Measurements from ENCODE around the gene NDUFS4. TPM values are rescaled to one million over a fixed set of nuclear protein-coding genes. Genes with fewer than 3 reads are reported as not detected.
"Not testable (repeated sequence)": the region's sequence is repeated elsewhere in the genome, so short reads cannot be mapped to it uniquely, and the experiment has no call there.

The NDUFS4 gene
- polyA plus RNA-seq (ENCODE audit: insufficient read depth in 1 of 5, insufficient read length in 5 of 5, low replicate concordance in 1 of 5), result 100 to 1,000 TPM in 4 of 5 donors, 10 to 100 TPM in 1; 96.9 to 120 (median 114) TPM
- long read RNA-seq, donor 1, transcript NDUFS4-201 (5 exons, 675 nt), result major isoform, 107 of 124 reads
- long read RNA-seq, donor 1, partial matches to known transcripts, result 15 of 124 reads
- long read RNA-seq, donor 1, other reads (novel, unspliced or antisense), result 0 of 124 reads
- long read RNA-seq, donor 2, transcript NDUFS4-201 (5 exons, 675 nt), result major isoform, 66 of 67 reads
- long read RNA-seq, donor 2, partial matches to known transcripts, result 0 of 67 reads
- long read RNA-seq, donor 2, other reads (novel, unspliced or antisense), result 0 of 67 reads
- long read RNA-seq, donor 3, transcript NDUFS4-201 (5 exons, 675 nt), result major isoform, 100 of 111 reads
- long read RNA-seq, donor 3, partial matches to known transcripts, result 7 of 111 reads
- long read RNA-seq, donor 3, other reads (novel, unspliced or antisense), result 0 of 111 reads
- long read RNA-seq, donor 4, transcript NDUFS4-201 (5 exons, 675 nt), result major isoform, 46 of 79 reads
- long read RNA-seq, donor 4, partial matches to known transcripts, result 26 of 79 reads
- long read RNA-seq, donor 4, other reads (novel, unspliced or antisense), result 0 of 79 reads
- long read RNA-seq, donor 5, transcript NDUFS4-201 (5 exons, 675 nt), result major isoform, 129 of 151 reads
- long read RNA-seq, donor 5, partial matches to known transcripts, result 20 of 151 reads
- long read RNA-seq, donor 5, other reads (novel, unspliced or antisense), result 0 of 151 reads
- long read RNA-seq, donor 6, transcript NDUFS4-203 (4 exons, 559 nt), result minor isoform, 5 of 114 reads
- long read RNA-seq, donor 6, transcript NDUFS4-201 (5 exons, 675 nt), result major isoform, 109 of 114 reads
- long read RNA-seq, donor 6, partial matches to known transcripts, result 0 of 114 reads
- long read RNA-seq, donor 6, other reads (novel, unspliced or antisense), result 0 of 114 reads
- long read RNA-seq, donor 7, transcript NDUFS4-201 (5 exons, 675 nt), result major isoform, 58 of 61 reads
- long read RNA-seq, donor 7, partial matches to known transcripts, result 0 of 61 reads
- long read RNA-seq, donor 7, other reads (novel, unspliced or antisense), result 0 of 61 reads
- long read RNA-seq, donor 8, transcript NDUFS4-201 (5 exons, 675 nt), result major isoform, 31 of 46 reads
- long read RNA-seq, donor 8, partial matches to known transcripts, result 13 of 46 reads
- long read RNA-seq, donor 8, other reads (novel, unspliced or antisense), result 0 of 46 reads

DNA sequence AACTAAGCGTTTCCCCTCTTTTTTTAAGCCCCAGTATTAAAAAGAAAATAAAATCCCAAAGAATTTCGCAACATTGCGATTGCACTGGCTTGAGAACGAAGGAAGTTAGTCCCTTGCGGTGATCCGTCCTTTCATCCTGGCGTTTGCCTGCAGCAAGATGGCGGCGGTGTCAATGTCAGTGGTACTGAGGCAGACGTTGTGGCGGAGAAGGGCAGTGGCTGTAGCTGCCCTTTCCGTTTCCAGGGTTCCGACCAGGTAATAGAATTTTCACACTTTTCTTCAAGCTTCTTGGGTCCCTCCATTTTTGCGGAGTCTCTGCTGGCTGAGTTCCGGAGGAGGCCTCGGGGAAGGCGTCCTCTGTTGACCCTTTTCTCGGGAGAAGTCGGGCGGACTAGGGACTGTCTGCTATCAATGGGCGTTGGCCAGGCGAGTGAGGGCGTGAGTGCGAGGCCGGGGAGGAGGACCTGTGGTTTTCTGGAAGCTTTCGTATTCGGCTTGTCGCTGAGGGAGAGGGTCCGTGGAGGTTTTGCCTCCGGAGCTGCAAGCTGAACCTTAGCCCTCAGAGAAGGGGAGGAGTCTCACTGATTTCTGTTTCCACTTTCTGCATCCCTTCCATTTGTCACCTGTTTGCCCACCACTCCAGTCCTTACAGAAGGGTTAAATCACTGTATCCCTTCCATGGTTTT lies at the start of gene NDUFS4:
Gene NDUFS4 (plus strand): TSS at position 134 of the 686 bp plus-strand sequence. CDS start 24 bp downstream, at position 158.
- DNase-seq, result peak; percentile 85

DNA sequence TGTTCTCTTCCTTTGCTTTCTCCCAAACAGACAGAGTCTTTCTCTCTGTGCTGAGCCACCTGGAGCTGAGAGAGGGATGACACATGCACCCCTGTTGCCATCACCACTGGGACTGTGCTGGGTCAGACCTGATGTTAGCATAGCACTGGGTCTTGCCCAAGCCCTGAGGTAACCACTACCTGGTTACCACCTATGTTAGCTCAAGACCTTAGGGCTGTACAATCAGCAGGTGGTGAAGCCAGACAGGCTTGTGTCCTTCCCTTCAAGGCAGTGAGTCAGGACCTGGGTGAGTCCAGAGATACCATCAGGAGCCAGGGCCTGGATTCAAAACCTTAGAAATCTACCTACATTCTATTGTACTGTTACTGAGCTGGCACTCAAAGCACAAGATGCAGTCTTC lies 47.9 kb upstream of the NDUFS4 start:
- DNase-seq, result no peak

- DNase-seq, result no peak
Observed at GRCh38 chr5:53515988-53516387, 44.5 kb upstream of the NDUFS4 start.

DNA sequence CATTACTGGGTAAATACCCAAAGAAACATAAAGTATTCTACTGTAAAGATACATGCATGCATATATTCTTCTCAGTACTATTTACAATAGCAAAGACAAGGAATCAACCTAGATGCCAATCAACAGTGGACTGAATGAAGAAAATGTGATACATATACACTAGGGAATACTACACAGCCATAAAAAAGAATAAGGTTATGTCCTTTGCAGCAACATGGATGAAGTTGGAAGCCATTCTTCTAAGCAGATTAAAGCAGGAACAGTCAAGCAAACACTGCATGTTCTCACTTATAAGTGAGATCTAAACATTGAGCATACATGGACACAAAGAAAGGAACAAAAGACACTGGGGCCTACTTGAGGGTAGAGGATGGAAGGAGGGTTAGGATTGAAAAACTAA lies 39.6 kb upstream of the NDUFS4 start:
- DNase-seq, result no peak

GRCh38 chr5:53537711-53538110 lies 22.7 kb upstream of the NDUFS4 start:
- DNase-seq, result no peak

GRCh38 chr5:53540739-53541138 lies 19.7 kb upstream of the NDUFS4 start:
- DNase-seq, result not testable (repeated sequence)

DNA sequence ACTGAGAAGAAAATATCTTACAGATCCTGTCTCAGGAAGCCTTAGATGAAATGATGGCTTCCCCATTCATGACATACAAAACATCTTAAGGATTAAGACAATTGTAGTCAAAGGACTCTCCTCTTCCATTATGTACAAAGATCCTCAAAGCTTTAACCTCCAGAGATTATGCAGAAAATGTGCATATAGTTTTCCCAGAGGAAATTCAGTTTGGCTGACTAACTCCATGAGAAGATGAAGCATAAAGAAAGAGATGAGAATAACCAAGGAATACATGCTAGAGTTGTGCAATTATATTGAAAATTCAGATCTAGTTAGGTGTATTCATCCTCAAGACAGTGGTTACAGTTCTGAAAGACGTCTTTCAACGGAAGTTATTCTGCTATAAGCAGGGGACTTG lies 18.6 kb upstream of the NDUFS4 start:
- DNase-seq, result no peak

DNA sequence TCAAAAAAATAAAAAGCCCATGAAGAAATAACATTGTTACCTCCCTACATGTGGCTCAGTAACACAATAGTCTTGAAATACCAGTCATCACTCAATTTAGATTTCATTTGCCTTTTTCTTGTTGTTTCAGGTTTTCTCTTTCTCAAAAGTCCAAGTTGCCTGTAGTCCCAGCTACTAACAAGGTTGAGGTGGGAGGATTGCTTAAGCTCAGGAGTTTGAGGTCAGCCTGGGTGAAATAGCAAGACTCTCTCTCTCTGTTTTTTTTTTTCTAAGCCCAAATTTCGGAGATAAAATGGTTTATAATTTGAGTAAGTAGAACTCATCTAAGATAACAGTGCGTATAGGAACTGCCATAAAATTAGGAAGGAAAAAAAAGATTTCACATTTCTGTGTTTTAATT lies 17.5 kb upstream of the NDUFS4 start:
- DNase-seq, result no peak

- no peak for DNase-seq
Observed at GRCh38 chr5:53543401-53543800, 17.0 kb upstream of the NDUFS4 start.

GRCh38 chr5:53545744-53546143 lies 14.7 kb upstream of the NDUFS4 start:
- DNase-seq, result no peak

GRCh38 chr5:53547226-53547625 lies 13.2 kb upstream of the NDUFS4 start:
- DNase-seq, result no peak

GRCh38 chr5:53548501-53548900 lies 11.9 kb upstream of the NDUFS4 start:
- DNase-seq, result not testable (repeated sequence)

GRCh38 chr5:53549792-53550191 lies 10.6 kb upstream of the NDUFS4 start:
- no peak for DNase-seq

DNA sequence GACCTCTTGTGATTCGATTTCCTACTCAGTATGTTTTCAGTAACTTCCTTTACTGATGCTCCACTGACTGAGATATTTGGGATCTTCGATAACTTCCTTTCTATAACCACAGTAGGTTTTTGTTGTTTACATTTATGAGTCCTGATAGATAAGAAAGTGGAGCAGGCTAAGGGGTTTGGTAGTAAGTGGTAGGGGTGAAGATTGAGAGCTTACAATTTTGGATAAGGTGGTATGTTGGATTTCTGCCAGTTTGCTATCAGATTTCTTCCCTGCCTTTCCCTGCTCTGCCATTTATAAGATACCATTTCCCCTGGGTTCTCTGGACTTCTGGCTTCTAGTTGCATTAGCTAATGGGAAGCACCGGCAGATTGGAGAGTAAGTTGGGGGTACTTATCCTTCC lies 7.9 kb upstream of the NDUFS4 start:
- DNase-seq, result no peak

GRCh38 chr5:53554444-53554843 lies 6.0 kb upstream of the NDUFS4 start:
- DNase-seq, result no peak

- DNase-seq, result no peak
Observed at GRCh38 chr5:53555160-53555559, 5.3 kb upstream of the NDUFS4 start.

DNA sequence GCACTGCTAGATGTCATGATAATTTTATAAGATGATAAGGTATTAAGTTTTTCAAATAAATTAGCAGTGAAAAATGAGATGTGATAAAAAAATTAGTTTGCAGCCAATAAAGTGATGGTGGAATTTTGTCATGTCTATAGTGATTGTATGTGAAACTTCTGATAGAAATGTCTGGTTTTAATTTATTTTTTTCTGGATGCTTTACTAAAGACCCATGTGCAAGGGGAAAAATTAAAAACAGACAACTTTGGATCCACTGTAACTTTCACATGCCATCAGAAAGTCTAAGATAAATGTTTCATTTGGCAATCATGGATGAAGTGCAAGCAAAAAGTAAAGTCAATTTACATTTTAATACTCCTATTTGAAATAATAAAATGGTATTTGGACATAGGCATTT lies 4.4 kb upstream of the NDUFS4 start:
- DNase-seq, result no peak

- no peak for DNase-seq
Observed at GRCh38 chr5:53557386-53557785, 3.1 kb upstream of the NDUFS4 start.

GRCh38 chr5:53558966-53559365 lies 1.5 kb upstream of the NDUFS4 start:
- no peak for DNase-seq

DNA sequence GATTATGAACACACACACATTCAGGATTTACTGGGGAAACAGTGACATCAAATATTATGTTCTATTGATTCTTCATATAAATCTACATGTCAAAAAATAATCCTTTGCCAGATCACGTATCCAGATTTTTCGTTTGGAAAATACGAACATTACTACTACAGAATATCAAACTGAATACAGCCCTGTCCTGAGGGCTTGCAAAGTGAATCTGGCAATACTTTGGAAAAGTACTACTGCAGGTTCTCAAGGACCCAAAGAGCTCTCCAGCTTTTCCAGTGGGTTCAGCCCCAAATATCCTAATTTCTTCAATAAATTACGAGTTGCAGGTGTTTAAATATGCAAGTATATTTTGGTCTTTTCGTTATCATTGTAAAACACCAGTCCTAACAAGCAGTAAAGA lies 411 bp upstream of the NDUFS4 start:
- no peak for DNase-seq

DNA sequence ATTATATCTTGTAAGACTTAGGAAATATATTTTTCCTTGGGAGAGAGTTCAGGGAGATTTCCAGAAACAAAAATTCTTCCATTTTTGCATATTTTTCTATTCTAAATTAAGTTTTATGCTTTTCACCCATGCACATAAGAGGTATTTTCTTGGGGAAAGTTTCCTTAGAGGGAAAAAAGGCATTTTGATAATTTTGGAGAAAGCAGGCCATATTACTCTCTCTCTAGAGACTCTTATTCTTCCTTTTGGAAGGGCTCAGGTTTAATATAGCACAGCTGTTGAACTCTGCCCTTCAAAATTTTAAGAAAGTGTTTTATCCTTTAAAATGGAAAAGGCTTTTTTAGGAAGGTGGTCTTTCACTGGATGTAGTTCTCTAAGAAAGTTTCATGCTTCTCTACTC lies 8.0 kb downstream of the NDUFS4 start:
- no peak for DNase-seq

Data from right lung (tissue), 10 donors.